Amniotic epithelial cell (primary cell): ENCODE measurements around the gene ZNF670.
"Not testable (repeated sequence)": the region's sequence is repeated elsewhere in the genome, so short reads cannot be mapped to it uniquely, and the experiment has no call there.

Source experiments
- DNase-seq: peaks from one replicate; pipeline ENCODE4 v3.0.0-alpha.2; 2010; ENCODE audit warnings: low read depth

Gene ZNF670

GRCh38 chr1:247078258-247079140 lies at the start of gene ZNF670:
TSS of gene ZNF670 (minus strand) at chr1:247078811. CDS start at chr1:247078596, 215 bp downstream.
- peak; percentile 93 for DNase-seq

DNA sequence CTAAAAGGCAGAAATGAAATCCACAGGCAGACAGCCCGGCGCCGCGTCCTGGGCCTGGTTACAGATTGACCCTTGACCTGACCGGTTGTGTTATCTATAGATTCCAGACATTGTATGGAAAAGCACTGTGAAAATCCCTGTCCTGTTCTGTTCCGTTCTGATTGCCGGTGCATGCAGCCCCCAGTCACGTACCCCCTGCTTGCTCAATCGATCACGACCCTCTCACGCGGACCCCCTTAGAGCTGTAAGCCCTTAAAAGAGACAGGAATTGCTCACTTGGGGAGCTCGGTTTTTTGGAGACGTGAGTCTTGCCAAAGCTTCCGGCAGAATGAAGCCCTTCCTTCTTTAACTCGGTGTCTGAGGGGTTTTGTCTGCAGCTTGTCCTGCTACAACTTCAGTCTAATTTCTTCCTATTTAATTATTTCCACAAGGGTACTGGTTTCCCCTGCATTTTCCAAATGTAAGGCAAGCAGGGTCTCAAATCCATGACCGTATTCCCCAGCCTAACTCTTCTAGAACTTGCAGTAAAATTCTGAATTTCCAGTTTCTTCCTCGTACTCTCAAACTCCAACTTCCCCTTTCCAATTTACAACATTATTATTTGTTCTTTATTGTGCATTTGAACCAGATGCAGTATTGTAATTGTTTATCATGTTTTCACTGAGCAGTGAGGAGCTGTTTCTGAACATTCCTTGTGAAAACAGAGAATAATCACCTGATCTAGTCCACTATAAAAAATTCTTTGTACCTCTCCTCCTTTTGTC lies 49.1 kb upstream of the ZNF670 start:
- DNase-seq = not testable (repeated sequence)

DNA sequence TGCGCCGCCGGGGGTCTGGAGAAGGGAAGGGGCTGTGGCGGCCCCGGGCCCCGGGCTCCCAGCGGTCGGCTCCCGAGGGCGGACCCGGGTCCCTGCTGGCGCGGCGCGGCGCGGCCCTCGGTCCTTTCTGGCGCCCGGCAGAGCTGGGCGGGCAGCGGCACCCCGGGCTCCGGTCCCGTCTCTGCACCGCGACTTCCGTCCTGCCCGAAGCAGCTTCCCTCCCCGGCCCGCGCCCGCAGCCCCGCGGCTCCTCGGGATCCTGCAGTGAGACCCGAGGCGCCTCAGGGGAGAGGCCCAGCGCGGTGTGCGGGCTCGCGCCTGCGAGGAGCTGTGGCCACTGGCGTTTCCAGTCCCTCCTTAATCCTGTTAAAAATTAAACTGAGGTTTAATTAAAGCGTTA lies 48.0 kb upstream of the ZNF670 start:
- DNase-seq = not testable (repeated sequence)

- not testable (repeated sequence) for DNase-seq
Observed at GRCh38 chr1:247126166-247126565, 47.6 kb upstream of the ZNF670 start.

GRCh38 chr1:247121382-247121781 lies 42.8 kb upstream of the ZNF670 start:
- no peak for DNase-seq

- not testable (repeated sequence) for DNase-seq
Observed at GRCh38 chr1:247120408-247120668, 41.7 kb upstream of the ZNF670 start.

DNA sequence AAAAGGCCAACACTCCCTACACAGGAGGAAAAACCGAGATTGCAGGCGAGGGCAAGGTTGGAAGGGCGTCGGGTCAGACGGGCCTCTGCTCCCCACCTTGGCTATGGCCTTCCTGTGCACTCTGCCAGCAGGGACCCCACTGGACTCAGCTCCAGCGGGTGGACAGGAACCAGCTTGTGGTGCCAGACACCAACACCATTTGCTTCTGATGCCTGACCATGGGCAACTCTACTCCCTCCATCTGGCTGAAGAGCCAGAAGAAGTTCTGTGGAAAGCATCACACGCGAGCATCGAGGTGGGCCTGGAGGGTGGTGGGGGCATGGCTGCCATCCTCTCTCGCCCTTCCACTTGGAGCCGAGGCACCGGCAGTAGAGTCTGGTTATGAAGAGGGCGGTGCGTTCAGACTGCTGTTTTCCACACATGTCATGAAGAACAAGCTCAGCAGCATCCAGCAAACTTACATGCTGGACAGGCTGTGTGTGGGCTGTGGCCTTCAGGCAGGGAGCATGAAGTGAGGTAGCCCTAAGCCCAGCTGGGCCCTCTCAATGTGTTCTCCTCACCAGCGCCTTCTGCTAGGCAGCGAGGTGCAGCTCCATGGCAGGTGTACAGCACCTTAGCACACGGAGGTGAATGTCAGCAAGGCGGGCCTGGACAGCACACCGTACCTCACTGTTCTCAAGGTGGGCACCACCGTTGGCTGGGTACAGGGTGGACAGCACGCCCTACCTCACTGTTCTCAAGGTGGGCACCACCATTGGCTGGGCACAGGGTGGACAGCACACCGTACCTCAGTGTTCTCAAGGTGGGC lies 41.2 kb upstream of the ZNF670 start:
- DNase-seq = no peak

- peak; percentile 33 for DNase-seq
Observed at GRCh38 chr1:247118946-247119446, 40.4 kb upstream of the ZNF670 start.

DNA sequence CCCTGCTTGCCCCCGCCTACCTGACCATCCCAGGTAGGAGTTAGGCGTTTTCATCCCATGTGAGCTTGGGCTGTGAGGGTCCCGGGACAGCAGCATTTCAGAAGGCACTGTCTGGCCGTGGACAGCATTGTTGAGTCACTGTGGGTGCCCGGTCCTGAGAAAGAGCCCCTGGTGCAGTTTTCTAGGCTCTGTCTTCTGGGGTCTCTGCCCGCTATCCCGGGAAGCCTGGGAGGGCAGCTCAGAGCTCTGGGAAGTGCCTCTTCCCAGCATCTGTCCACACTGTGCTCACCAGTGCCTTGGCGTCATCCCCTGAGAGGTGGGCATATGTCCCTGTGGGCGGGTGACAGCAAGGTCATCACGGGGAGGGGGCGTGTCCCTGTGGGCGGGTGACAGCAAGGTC lies 36.9 kb upstream of the ZNF670 start:
- no peak for DNase-seq

DNA sequence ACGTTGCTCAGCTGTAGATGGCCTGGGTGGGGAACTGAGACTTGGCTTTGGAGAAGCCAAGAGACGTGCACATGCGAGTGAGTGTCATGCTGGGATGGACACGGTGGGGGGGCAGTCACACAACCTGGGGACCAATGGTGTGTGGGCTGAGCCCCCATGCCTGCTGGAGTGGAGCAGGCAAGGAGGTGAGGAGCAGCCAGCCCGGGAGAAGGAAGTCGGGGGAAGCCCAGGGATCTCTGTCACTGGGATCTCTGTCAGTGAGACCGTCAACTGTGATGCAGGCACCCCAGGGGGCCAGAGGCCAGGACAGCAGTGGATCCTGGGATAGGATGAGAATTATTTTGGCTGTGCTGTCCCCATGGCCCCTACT lies 36.5 kb upstream of the ZNF670 start:
- no peak for DNase-seq

DNA sequence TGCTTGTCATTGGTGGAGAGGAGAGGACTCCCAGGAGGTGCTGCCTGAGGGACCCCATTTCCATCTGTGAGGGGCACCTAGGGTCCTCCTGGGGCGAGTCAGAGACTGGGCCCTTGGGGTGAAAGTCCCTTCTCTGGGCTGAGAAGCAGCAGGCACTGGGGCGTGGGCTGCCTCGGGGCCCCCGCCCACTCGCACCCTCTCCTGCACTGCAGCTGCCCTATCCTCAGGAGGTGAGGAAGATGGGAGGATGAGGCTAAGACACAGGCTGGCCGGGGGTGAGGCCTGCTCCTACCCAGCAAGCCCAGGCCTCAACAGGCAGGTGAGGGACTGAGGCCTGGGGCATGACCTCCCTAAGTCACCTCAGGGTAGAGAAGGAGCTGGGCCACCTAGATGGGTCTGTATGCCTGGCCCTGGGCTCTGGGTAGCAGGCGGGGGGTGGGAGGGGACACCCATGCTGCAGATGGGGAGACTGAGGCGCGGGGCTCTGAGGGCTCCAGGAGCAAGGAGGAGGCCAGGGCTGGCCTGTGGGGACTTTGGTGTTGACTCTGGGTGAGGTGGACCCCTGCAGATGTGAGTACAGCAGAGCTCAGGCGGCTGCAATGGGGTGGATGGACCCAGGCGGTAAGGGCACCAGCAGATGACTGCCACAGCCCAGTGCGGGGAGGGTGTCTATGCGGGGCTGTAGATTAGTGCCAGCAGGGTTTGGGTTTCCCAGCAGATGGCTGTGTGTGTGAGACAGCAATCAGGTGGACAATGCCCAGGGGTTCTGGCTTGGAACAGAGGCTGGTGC lies 35.9 kb upstream of the ZNF670 start:
- no peak for DNase-seq

DNA sequence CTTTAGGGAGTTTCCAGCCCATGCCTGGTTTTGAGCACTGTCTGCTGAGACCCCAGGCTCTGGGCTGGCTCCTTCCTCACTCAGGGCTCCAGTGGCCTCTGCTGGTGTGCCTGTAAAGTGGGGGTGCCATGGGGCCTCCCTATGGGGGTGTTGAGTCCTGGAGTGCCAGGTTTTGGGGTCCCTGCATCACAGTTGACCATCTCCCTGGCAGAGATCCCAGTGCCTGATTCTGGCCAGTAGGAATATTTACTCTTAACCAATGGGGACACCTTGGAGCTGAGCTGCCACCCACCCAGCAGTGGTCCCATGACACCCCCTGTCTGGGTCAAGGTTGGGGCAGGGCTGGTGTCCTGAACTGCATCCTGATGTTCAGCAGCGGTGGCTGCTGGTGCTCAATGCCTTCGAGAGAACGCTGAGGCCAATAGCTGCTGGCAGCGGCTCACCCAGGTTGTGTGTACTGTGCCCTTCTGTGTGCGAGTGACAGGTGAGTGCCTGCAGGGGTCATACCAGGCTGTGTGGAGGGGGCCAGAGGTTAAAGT lies 35.2 kb upstream of the ZNF670 start:
- DNase-seq = no peak

DNA sequence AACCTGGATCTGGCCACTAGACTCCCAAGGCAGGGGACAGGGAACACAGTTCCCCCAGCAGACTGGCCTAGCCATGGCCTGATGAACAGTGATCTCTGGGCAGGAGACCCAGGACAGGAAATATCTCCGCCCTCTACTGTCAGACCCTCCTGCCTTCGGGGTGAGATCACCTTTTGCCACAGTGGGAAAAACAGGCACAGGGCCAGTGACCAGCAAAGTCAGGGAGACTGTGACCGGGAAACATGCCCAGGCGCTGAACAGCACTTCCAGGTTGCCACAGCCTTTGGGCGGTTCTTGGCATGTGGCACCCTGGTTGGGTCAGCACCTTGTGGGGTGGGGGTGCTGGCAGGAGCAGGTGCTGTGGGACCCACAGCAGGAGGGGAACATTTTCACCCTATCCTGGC lies 34.5 kb upstream of the ZNF670 start:
- no peak for DNase-seq

DNA sequence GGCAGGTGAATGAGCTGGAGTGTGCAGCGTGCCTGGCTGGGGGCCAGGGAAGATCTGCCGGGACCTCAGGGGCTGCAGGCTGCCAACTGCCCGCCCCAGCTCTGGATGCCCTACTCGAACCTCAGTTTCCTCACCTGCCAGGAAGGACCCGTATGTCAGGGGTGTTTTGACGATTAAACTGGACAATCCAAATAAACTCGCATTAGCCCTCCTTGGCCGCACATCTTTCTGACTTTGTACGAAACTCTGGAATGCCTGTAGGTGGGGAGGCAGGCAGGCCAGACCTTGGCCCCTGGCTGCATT lies 33.8 kb upstream of the ZNF670 start:
- DNase-seq = no peak

DNA sequence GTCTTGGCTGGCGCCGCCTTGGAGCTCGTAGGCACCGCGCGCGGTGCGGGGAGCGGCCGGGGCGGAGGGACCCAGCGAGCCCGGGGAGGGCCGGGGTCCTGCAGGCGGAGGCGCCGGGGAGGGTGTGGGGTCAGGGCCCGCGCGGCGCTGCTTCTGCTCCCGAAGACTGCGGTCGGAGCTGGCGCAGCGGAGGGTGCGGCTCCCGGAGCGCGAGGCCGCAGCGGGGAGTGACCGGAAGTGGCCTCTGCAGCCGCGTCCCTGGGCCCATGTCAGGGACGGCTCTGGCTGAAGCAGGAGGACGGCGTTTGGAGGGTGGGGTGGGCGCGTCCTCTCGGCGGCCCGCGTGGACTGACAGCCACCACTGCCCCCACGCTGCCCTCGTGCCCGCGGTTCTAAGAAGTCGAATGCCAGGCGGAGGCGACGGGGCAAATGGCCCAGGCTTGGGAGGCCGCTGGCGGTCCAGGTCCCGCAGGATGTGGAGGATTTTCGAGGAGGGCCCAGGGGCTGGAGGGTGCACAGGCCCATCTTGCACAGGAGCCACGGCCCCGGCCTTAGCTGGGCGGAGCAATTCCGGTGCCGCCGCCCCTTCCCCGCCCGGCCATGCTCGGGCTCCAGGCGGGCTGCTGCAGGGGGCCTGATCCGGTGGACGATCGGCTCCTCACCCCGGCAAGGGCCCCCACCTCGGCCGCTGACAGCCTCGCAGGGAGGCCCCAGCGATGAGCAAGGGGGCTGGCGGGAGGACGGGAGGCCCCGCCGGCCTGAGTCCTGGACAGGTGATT lies 33.3 kb upstream of the ZNF670 start:
- peak; percentile 31 for DNase-seq

DNA sequence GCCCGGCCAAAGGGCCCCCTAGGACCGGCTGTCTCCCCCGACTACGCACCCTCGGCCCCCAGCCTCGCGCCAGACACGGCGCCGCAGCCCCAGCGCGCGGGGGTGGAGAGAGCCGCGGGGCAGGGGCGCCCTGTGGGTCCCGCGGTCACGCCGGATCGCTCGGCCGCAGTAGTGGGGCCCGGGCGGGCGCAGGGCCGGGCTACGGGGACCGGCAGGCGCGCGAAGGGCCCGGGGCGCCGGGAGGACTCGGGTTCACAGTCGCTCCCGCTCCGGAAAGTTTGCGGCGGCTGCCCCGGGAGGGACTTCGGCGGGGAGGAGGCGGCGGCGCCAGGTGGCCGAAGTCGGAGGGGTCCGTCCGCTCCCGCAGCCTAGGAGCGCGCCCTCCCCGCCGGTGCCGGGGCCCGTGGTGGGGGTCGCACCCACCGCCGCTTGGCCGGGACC lies 32.7 kb upstream of the ZNF670 start:
- no peak for DNase-seq

- DNase-seq = peak; percentile 37
Observed at GRCh38 chr1:247110627-247111258, 32.1 kb upstream of the ZNF670 start.

DNA sequence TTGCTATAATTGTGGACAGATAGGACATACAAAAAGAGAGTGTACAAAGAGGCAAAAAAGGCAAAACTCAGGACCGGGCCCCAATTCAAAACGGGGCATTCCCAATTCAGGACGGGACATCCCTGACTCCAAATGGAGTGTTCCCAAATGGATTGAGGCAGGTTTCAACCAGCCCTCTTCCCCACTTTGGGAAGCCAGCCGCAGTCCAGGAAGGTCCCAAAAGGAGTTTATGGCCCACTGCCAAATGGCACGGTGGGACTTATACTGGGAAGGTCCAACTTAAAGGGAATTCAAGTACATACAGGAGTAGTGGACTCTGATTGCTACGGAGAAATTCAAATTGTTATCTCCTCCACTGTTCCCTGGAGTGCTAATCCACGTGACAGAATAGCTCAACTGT lies 29.1 kb upstream of the ZNF670 start:
- no peak for DNase-seq

DNA sequence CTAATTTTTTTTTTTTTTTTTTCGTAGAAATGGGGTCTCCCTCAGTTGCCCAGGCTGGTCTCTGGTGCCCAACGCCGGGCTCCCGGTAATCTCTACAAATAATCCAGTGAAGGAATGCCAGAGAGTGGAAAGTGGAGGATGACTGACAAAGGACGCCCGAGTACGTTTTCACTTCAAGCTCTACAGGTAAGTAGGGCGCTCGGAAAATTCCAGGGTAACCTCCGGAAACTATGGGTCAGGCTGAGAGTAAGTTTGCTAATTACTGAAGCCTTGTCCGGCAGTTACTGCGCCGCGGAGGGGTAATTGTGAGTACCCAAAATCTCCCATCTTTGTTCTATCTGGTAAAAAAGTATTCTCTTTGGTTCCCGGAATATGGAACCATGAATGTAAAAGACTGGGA lies 27.4 kb upstream of the ZNF670 start:
- DNase-seq = no peak

DNA sequence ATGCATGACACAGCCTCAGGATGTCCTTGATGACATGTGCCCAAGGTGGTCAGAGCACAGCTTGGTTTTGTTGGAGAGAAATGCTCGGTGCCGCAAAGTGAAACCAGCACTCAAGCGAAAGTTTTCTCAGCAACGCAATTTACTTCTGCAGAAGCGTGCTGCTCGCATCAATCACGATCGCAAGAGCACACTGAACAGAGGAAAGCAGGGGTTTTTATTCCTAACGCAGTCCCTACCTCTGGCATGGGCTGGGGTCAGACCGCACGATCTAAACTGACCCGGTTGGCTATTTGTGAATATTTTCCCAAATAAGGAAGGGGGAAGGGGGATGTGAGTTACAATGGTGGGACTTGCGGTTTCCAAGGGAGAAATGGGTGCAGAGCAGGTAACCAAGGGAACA lies 26.4 kb upstream of the ZNF670 start:
- peak; percentile 17 for DNase-seq
